Lower leg skin (tissue), 4 donors: ENCODE results near the gene PTPRT. TPM values are rescaled to one million over a fixed set of nuclear protein-coding genes. Genes with fewer than 3 reads are reported as not detected.

ENCODE experiments used
- DNase-seq, 2 donors: peaks; one replicate each; pipeline ENCODE4 v3.0.0-alpha.2; 2019; ENCODE audit warnings: low spot score in 2 of 2
- H3K4me3 ChIP-seq: fragments of 200-600 bp; sonication (generic); 2 replicates; pipeline ENCODE4 v1.5.1; 2017; ENCODE audit warnings: mild to moderate bottlenecking, low read depth; ENCODE audit not compliant: poor library complexity, severe bottlenecking
- POLR2A ChIP-seq, 2 donors: fragments of 450-650 bp; IDR thresholded peaks; one replicate each; pipeline ENCODE4 v1.6.1; 2016 to 2017; ENCODE audit warnings: antibody characterized with exemption in 2 of 2, mild to moderate bottlenecking in 1 of 2, moderate library complexity in 1 of 2
- WGBS, 2 donors: methylation state at CpG; one replicate each; pipeline ENCODE4 v1.1.5; 2018; 5-methylcytosine and 5-hydroxymethylcytosine counted together
- intact Hi-C: fragments of 100-400 bp; cut with DNase I; formaldehyde crosslinking; loops from one replicate; pipeline ENCODE4 v1.15.0; 2023; ENCODE audit warnings: low total_unique reads
- total RNA-seq, 4 donors: library from RNA; depleted of rRNA; stranded (reverse); fragments of >200 nt; gene quantifications; one replicate each; pipeline ENCODE4 v1.1.0, GENCODE V29; 2016
- TF ChIP-seq, protein P1 (sequence below), 3 donors: fragments of 450-650 bp; IDR thresholded peaks; one replicate each; pipeline ENCODE4 v1.5.1; 2016; ENCODE audit warnings: antibody characterized with exemption in 3 of 3, mild to moderate bottlenecking in 3 of 3, moderate library complexity in 2 of 3

The PTPRT gene
- total RNA-seq, 4 donors from 2014 or later, result 0.34 to 1.4 (median 0.95) TPM

DNA sequence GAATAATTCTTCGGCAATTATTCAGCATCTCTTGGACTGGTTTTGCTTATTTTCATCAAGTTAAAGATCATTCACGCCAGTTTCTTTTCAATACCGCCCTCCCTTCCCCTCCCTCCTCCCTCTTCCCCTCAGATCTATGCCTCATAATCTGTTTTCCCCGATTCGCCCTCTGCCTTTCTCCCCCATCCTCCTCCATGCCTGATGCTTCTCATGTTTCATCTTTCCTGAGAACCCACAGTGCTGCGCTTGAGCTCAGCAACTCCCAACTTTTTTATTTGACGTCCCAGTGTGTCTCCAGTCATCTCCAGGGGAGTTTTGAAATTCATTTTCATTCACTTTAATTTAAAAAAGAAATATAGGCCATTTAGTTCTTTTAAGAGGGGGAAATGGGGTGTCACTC lies 142.7 kb downstream of the PTPRT start:
- intact Hi-C loops, result no loop called here
- no peak overlapping the region for H3K4me3 ChIP-seq
- WGBS, 2 donors, result 44 to 51% methylated on average over 7 of the region's 7 CpGs
- TF ChIP-seq, protein P1, sequence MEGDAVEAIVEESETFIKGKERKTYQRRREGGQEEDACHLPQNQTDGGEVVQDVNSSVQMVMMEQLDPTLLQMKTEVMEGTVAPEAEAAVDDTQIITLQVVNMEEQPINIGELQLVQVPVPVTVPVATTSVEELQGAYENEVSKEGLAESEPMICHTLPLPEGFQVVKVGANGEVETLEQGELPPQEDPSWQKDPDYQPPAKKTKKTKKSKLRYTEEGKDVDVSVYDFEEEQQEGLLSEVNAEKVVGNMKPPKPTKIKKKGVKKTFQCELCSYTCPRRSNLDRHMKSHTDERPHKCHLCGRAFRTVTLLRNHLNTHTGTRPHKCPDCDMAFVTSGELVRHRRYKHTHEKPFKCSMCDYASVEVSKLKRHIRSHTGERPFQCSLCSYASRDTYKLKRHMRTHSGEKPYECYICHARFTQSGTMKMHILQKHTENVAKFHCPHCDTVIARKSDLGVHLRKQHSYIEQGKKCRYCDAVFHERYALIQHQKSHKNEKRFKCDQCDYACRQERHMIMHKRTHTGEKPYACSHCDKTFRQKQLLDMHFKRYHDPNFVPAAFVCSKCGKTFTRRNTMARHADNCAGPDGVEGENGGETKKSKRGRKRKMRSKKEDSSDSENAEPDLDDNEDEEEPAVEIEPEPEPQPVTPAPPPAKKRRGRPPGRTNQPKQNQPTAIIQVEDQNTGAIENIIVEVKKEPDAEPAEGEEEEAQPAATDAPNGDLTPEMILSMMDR (IDR thresholded peaks at IDR 0.05), result no peak
- TF ChIP-seq POLR2A (IDR thresholded peaks at IDR 0.05), result no peak
- no peak for DNase-seq

GRCh38 chr20:43043887-43044286 lies 145.8 kb downstream of the PTPRT start:
- WGBS, 2 donors, result 57 to 59% methylated on average over 3 to 4 of the region's 4 CpGs
- no peak overlapping the region for H3K4me3 ChIP-seq
- intact Hi-C loops, result no loop called here
- DNase-seq, result no peak
- no peak for TF ChIP-seq POLR2A (IDR thresholded peaks at IDR 0.05)
- TF ChIP-seq, protein P1 (IDR thresholded peaks at IDR 0.05), result no peak

DNA sequence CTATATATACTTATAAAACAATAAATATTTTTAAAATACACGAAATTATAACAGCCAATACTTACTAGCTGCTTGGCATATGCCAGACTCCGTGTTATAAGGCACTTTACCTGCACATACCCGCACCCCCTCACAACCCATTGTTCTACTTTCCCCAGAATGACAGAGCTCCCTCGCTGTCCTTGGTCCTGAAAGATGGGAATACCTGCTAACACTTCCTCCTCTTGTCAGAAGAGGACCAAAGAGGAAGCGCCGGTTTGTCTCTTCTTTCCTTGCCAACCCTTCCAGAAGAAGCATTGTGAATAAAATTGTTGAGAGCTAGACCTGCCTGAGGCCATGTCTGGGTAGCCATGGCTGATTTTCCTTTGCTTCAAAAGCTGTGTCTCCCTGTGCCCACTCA lies 149.3 kb downstream of the PTPRT start:
- DNase-seq, result no peak
- H3K4me3 ChIP-seq, result no peak overlapping the region
- TF ChIP-seq POLR2A (IDR thresholded peaks at IDR 0.05), result no peak
- TF ChIP-seq, protein P1 (IDR thresholded peaks at IDR 0.05), result no peak
- intact Hi-C loops, result no loop called here
- WGBS, 2 donors, result 14 to 19% methylated on average over 6 of the region's 6 CpGs

DNA sequence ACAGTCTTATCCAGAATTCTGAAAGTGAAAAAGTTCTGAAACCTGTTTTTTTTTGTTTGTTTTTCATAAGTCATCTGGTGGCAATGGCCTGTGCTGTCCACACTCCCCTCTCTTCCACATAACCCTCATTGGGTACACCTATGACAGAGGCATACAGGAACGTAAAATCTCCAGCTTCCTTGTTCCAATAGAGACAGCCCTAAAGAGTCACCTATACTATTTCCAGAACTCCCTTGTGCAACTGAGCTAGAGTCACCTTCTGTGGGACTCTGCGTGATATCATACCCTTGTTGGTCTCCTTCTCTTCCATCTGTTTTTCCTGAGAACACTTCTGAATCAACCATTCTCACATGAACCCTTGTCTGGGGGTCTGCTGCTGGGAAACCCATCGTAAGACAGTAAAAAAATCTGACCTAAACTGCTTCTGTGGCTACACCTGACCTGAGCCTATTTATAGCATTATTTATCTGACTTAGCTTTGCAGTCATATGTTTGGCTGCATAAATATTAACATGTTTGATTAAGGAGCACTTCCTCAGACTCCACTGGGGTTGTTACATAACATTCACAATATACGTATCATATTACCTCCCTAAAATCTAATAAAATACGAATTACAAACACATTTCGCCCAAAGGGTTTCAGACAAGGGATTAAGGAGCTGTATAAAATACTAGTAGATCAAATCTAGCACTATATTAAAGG lies 151.9 kb downstream of the PTPRT start:
- DNase-seq, result no peak
- TF ChIP-seq, protein P1 (IDR thresholded peaks at IDR 0.05), result no peak
- no peak for TF ChIP-seq POLR2A (IDR thresholded peaks at IDR 0.05)
- intact Hi-C loops, result no loop called here
- WGBS, 2 donors, result 78% methylated on average over 6 of the region's 6 CpGs
- H3K4me3 ChIP-seq, result no peak overlapping the region

DNA sequence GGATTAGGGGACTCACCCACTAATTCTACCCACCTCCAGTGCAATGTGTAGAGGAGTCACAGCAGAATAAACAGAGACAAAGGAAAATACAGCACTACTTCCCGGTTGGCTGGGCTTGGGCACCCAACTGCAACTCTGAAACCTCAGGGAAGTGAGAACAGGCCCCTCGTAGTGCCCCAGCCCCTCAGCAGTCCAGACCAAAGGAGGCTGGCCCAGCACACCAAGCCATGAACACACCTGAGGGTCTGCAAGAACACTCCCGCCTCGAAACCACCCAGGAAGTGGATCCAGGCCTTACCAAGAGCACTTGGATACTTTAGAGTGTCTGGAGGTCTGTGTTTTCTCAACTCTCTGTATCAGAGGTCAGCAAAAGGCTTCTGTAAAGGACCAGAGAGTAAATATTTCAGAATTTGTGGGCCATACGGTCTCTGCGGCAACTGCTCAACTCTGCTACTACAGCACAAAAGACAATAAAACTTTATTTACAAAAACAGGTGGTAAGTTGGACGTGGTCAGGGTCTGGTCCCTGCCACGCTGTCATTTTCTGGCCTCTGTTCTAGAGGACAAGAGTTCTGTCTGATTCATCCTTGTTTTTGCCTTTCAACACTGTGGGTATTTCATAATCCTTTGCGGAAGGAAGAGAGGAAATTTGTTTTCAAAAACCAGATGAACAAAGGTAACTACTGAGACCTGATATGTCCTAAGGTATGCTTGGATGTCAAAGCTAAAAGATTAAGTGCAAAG lies 154.6 kb downstream of the PTPRT start:
- TF ChIP-seq, protein P1 (IDR thresholded peaks at IDR 0.05), result no peak
- TF ChIP-seq POLR2A (IDR thresholded peaks at IDR 0.05), result no peak
- 69 to 70% methylated on average over 9 of the region's 9 CpGs for WGBS, 2 donors

More for the DNA sequence above, 154.6 kb downstream of the PTPRT start:
- intact Hi-C loops, result no loop called here
- no peak overlapping the region for H3K4me3 ChIP-seq
- DNase-seq, result no peak
